HepG2 (cell line): ENCODE data around the gene CIAO3. TPM values are rescaled to one million over a fixed set of nuclear protein-coding genes. Genes with fewer than 3 reads are reported as not detected.

ENCODE experiments used
- ELF1 ChIP-seq: sonication (generic); formaldehyde crosslinking; IDR thresholded peaks from 2 replicates; pipeline ENCODE4 v1.4.0; 2020; ENCODE audit warnings: missing genetic modification reagents
- ESRRA ChIP-seq: sonication (generic); formaldehyde crosslinking; IDR thresholded peaks from 2 replicates; pipeline ENCODE4 v1.5.1; 2020; ENCODE audit warnings: mild to moderate bottlenecking, low read depth, missing genetic modification reagents
- HDAC6 ChIP-seq: fragments of 200-600 bp; sonication (generic); IDR thresholded peaks from 2 replicates; pipeline ENCODE4 v1.7.0; 2017; ENCODE audit warnings: mild to moderate bottlenecking, antibody characterized with exemption, low read length, low read depth
- JARID2 ChIP-seq: sonication (generic); formaldehyde crosslinking; IDR thresholded peaks from 2 replicates; pipeline ENCODE4 v1.8.1; 2023; ENCODE audit warnings: missing genetic modification reagents, inconsistent platforms; ENCODE audit not compliant: insufficient replicate concordance
- JUNB ChIP-seq: sonication (generic); formaldehyde crosslinking; IDR thresholded peaks from 2 replicates; pipeline ENCODE4 v1.8.0; 2022; ENCODE audit warnings: missing genetic modification reagents, mild to moderate bottlenecking, borderline replicate concordance
- NR2F1 ChIP-seq, 2 experiments: fragments of 450-650 bp in 1 of 2; formaldehyde crosslinking in 1 of 2; IDR thresholded peaks; 2 replicates each; pipeline versions ENCODE4 v1.5.0 to v1.6.1; 2016 to 2020; ENCODE audit warnings: mild to moderate bottlenecking in 1 of 2, missing compliant biosample characterization in 1 of 2, missing genetic modification reagents in 1 of 2, moderate library complexity in 1 of 2
- ONECUT2 ChIP-seq: sonication (generic); formaldehyde crosslinking; IDR thresholded peaks from 2 replicates; pipeline ENCODE4 v1.4.0; 2020; ENCODE audit warnings: missing genetic modification reagents
- RAD51 ChIP-seq: fragments of 450-650 bp; IDR thresholded peaks from 2 replicates; pipeline ENCODE4 v1.6.1; 2016; ENCODE audit warnings: borderline replicate concordance
- RFX5 ChIP-seq: IDR thresholded peaks from 2 replicates; pipeline ENCODE4 v1.6.1; 2011; ENCODE audit warnings: low read depth, low read length, improper control_type of control experiment
- SIN3A ChIP-seq: IDR thresholded peaks from 2 replicates; pipeline ENCODE4 v1.6.1; 2011; ENCODE audit warnings: low read depth, mild to moderate bottlenecking, control low read depth, low read length, borderline replicate concordance
- ZNF343 ChIP-seq: sonication (generic); formaldehyde crosslinking; IDR thresholded peaks from 2 replicates; pipeline ENCODE4 v1.4.0; 2020; ENCODE audit warnings: mild to moderate bottlenecking, missing genetic modification reagents
- ZNF430 ChIP-seq: sonication (generic); formaldehyde crosslinking; IDR thresholded peaks from 2 replicates; pipeline ENCODE4 v1.9.0; 2021; ENCODE audit warnings: mild to moderate bottlenecking, missing genetic modification reagents
- ZNF777 ChIP-seq: sonication (generic); formaldehyde crosslinking; IDR thresholded peaks from 2 replicates; pipeline ENCODE4 v1.4.0; 2020; ENCODE audit warnings: missing genetic modification reagents
- polyA plus RNA-seq, 8 experiments: library from polyadenylated mRNA; depleted of rRNA in 3 of 8; stranded (reverse) in 7 of 8; unstranded in 1 of 8; fragments of >200 nt; fragmentation: Illumina TruSeq in 4 of 8; extraction: Trizol in 4 of 8; gene quantifications; 2 replicates each; pipeline versions ENCODE4 v1.2.1 to v1.2.3, GENCODE V29; 2011 to 2016; ENCODE audit warnings: low read depth in 4 of 8, missing spikeins in 1 of 8, mixed read lengths in 1 of 8; ENCODE audit not compliant: insufficient read depth in 1 of 8
- total RNA-seq, 5 experiments: library from RNA; depleted of rRNA; stranded (reverse); fragments of >200 nt; fragmentation: Illumina TruSeq; extraction: Trizol; gene quantifications; 2 replicates each; pipeline ENCODE4 v1.2.3, GENCODE V29; 2016; ENCODE audit warnings: low read depth in 1 of 5
- TF ChIP-seq, protein P1 (sequence below): sonication (generic); formaldehyde crosslinking; IDR thresholded peaks from 2 replicates; pipeline ENCODE4 v1.4.0; 2020; ENCODE audit warnings: mild to moderate bottlenecking, missing genetic modification reagents
- TF ChIP-seq, protein P2 (sequence below): sonication (generic); formaldehyde crosslinking; IDR thresholded peaks from 2 replicates; pipeline ENCODE4 v1.5.1; 2020; ENCODE audit warnings: missing genetic modification reagents, mild to moderate bottlenecking, borderline replicate concordance
- TF ChIP-seq, protein P3 (sequence below): sonication (generic); formaldehyde crosslinking; IDR thresholded peaks from 2 replicates; pipeline ENCODE4 v1.8.1; 2023; ENCODE audit warnings: mild to moderate bottlenecking, missing genetic modification reagents
- TF ChIP-seq, protein P4 (sequence below): sonication (generic); formaldehyde crosslinking; IDR thresholded peaks from 2 replicates; pipeline ENCODE4 v1.4.0; 2020; ENCODE audit warnings: missing genetic modification reagents
- TF ChIP-seq, protein P5 (sequence below): IDR thresholded peaks from 2 replicates; pipeline ENCODE4 v1.6.1; 2018; ENCODE audit warnings: missing genetic modification reagents, mild to moderate bottlenecking, missing compliant biosample characterization
- TF ChIP-seq, protein P6 (sequence below): sonication (generic); formaldehyde crosslinking; IDR thresholded peaks from 2 replicates; pipeline ENCODE4 v1.8.0; 2022; ENCODE audit warnings: missing genetic modification reagents, low read depth, mild to moderate bottlenecking, borderline replicate concordance
- TF ChIP-seq, protein P7 (sequence below): sonication (generic); formaldehyde crosslinking; IDR thresholded peaks from 2 replicates; pipeline ENCODE4 v1.8.1; 2022; ENCODE audit warnings: low read depth, mild to moderate bottlenecking, missing genetic modification reagents

The CIAO3 gene
- total and polyA plus RNA-seq, 2 of the 13 experiments (the other 11 are each of a cell fraction or from before 2014, with no cell fraction given), result 21.7 to 25.0 TPM

DNA sequence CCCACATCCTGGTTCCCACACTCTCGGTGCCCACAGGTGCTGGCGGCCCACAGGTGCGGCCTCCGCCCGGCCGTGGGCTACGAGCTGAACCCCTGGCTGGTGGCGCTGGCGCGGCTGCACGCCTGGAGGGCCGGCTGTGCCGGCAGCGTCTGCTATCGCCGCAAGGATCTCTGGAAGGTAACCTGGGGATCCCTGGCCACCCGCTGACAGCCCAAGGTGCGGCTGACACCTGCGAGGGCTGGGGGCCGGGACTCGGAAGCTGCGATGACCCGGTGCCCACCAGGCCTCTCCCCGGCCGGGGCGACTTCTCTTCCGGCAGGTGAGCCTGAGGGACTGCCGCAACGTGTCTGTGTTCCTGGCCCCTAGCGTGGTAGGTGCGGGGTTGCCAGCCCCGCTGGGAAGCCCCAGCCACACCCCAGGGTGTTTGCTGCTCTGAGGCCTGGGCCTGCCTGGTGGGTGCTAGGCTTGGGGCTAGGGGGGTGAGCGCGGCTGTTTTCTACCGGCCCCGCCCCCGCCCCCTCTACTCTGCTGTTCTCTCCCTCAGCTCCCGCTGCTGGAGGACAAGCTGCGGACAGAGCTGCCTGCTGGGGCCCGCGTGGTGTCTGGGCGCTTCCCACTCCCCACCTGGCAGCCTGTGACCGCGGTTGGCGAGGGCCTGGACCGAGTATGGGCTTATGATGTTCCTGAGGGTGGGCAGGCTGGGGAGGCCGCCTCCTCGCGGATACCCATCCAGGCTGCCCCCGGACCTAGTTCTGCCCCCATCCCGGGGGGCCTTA, 18.8 kb downstream of the CIAO3 start (continued):
- TF ChIP-seq, protein P1, sequence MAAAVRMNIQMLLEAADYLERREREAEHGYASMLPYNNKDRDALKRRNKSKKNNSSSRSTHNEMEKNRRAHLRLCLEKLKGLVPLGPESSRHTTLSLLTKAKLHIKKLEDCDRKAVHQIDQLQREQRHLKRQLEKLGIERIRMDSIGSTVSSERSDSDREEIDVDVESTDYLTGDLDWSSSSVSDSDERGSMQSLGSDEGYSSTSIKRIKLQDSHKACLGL (CRISPR knock-in tag), result 0 out of 2 replicates have a peak, but pooled peaks have one; percentile 5
- TF ChIP-seq ZNF777 (CRISPR knock-in tag) (no peak), ONECUT2 (CRISPR knock-in tag) (no peak), ZNF343 (no peak), HDAC6 (no peak), SIN3A (no peak), ESRRA (CRISPR knock-in tag) (0 out of 2 replicates have a peak, but pooled peaks have one; percentile 4), ZNF430 (CRISPR knock-in tag) (peak; percentile 32; the same call in 1 of the 2 replicates), NR2F1 (CRISPR knock-in tag; IDR thresholded peaks at IDR 0.05) (no peak), JARID2 (CRISPR knock-in tag) (no peak), RFX5 (no peak), ELF1 (CRISPR knock-in tag) (no peak), JUNB (CRISPR knock-in tag) (no peak), RAD51 (no peak)
- TF ChIP-seq, protein P2, sequence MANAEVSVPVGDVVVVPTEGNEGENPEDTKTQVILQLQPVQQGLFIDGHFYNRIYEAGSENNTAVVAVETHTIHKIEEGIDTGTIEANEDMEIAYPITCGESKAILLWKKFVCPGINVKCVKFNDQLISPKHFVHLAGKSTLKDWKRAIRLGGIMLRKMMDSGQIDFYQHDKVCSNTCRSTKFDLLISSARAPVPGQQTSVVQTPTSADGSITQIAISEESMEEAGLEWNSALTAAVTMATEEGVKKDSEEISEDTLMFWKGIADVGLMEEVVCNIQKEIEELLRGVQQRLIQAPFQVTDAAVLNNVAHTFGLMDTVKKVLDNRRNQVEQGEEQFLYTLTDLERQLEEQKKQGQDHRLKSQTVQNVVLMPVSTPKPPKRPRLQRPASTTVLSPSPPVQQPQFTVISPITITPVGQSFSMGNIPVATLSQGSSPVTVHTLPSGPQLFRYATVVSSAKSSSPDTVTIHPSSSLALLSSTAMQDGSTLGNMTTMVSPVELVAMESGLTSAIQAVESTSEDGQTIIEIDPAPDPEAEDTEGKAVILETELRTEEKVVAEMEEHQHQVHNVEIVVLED, result no peak
- TF ChIP-seq, protein P3, sequence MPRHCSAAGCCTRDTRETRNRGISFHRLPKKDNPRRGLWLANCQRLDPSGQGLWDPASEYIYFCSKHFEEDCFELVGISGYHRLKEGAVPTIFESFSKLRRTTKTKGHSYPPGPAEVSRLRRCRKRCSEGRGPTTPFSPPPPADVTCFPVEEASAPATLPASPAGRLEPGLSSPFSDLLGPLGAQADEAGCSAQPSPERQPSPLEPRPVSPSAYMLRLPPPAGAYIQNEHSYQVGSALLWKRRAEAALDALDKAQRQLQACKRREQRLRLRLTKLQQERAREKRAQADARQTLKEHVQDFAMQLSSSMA (CRISPR knock-in tag), result no peak
- TF ChIP-seq, protein P4, sequence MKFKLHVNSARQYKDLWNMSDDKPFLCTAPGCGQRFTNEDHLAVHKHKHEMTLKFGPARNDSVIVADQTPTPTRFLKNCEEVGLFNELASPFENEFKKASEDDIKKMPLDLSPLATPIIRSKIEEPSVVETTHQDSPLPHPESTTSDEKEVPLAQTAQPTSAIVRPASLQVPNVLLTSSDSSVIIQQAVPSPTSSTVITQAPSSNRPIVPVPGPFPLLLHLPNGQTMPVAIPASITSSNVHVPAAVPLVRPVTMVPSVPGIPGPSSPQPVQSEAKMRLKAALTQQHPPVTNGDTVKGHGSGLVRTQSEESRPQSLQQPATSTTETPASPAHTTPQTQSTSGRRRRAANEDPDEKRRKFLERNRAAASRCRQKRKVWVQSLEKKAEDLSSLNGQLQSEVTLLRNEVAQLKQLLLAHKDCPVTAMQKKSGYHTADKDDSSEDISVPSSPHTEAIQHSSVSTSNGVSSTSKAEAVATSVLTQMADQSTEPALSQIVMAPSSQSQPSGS, result no peak
- TF ChIP-seq, protein P5, sequence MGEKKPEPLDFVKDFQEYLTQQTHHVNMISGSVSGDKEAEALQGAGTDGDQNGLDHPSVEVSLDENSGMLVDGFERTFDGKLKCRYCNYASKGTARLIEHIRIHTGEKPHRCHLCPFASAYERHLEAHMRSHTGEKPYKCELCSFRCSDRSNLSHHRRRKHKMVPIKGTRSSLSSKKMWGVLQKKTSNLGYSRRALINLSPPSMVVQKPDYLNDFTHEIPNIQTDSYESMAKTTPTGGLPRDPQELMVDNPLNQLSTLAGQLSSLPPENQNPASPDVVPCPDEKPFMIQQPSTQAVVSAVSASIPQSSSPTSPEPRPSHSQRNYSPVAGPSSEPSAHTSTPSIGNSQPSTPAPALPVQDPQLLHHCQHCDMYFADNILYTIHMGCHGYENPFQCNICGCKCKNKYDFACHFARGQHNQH, result no peak
- TF ChIP-seq, protein P6, sequence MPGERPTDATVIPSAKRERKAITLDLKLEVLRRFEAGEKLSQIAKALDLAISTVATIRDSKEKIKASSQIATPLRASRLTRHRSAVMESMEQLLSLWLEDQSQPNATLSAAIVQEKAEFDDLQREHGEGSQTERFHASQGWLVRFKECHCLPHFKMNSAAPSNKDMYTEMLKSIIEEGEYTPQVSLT (CRISPR knock-in tag), result no peak
- TF ChIP-seq, protein P7, sequence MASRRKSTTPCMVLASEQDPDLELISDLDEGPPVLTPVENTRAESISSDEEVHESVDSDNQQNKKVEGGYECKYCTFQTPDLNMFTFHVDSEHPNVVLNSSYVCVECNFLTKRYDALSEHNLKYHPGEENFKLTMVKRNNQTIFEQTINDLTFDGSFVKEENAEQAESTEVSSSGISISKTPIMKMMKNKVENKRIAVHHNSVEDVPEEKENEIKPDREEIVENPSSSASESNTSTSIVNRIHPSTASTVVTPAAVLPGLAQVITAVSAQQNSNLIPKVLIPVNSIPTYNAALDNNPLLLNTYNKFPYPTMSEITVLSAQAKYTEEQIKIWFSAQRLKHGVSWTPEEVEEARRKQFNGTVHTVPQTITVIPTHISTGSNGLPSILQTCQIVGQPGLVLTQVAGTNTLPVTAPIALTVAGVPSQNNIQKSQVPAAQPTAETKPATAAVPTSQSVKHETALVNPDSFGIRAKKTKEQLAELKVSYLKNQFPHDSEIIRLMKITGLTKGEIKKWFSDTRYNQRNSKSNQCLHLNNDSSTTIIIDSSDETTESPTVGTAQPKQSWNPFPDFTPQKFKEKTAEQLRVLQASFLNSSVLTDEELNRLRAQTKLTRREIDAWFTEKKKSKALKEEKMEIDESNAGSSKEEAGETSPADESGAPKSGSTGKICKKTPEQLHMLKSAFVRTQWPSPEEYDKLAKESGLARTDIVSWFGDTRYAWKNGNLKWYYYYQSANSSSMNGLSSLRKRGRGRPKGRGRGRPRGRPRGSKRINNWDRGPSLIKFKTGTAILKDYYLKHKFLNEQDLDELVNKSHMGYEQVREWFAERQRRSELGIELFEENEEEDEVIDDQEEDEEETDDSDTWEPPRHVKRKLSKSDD (CRISPR knock-in tag), result 0 out of 2 replicates have a peak, but pooled peaks have one; percentile 2
